ENCODE measurements around the gene PDGFD. TPM values are rescaled to one million over a fixed set of nuclear protein-coding genes. Genes with fewer than 3 reads are reported as not detected.

The PDGFD gene
- total RNA-seq, 4 donors from 2014 or later, result 4.4 to 26.4 (median 13.1) TPM

- peak overlapping the region in 2 of 4 donors; percentile 28 to 40 for H3K27ac ChIP-seq
- H3K4me1 ChIP-seq, result peaks cover 0 to 19% (median 2%) of the 10 kb centered on the region in 3 donors
- no peak overlapping the region for H3K4me3 ChIP-seq
- no peaks in the 10 kb centered on the region for H3K36me3 ChIP-seq
- TF ChIP-seq POLR2A (IDR thresholded peaks at IDR 0.05), result no peak
- TF ChIP-seq POLR2AphosphoS5 (IDR thresholded peaks at IDR 0.05), result no peak
- no peak for TF ChIP-seq EP300 (IDR thresholded peaks at IDR 0.05)
- TF ChIP-seq CTCF (IDR thresholded peaks at IDR 0.05), result no peak
- ATAC-seq, result no peak
- no peaks in the 10 kb centered on the region for H3K27me3 ChIP-seq
- 20 to 81% methylated on average over 4 to 5 of the region's 5 CpGs for WGBS, 2 donors (ENCODE audit: low coverage in 1 of 2)
- no peaks in the 10 kb centered on the region for H3K9me3 ChIP-seq
Measured at GRCh38 chr11:103928802-103929161, 235.2 kb downstream of the PDGFD start.

- H3K9me3 ChIP-seq, result no peaks in the 10 kb centered on the region
- no peak overlapping the region for H3K27ac ChIP-seq
- TF ChIP-seq EP300 (IDR thresholded peaks at IDR 0.05), result no peak
- no peak for TF ChIP-seq CTCF (IDR thresholded peaks at IDR 0.05)
- no peak for TF ChIP-seq POLR2A (IDR thresholded peaks at IDR 0.05)
- TF ChIP-seq POLR2AphosphoS5 (IDR thresholded peaks at IDR 0.05), result no peak
- 58 to 70% methylated on average over 4 of the region's 5 CpGs for WGBS, 2 donors (ENCODE audit: low coverage in 1 of 2)
- H3K36me3 ChIP-seq, result no peaks in the 10 kb centered on the region
- peaks cover 0 to 25% (median 2%) of the 10 kb centered on the region in 3 donors for H3K4me1 ChIP-seq
- ATAC-seq, result no peak
- H3K27me3 ChIP-seq, result no peaks in the 10 kb centered on the region
- H3K4me3 ChIP-seq, result no peak overlapping the region
Measured at GRCh38 chr11:103928040-103928801, 235.7 kb downstream of the PDGFD start.

- Histone ChIP-seq H3K4me1 (peaks cover 0 to 26% (median 2%) of the 10 kb centered on the region in 3 donors), H3K36me3 (no peaks in the 10 kb centered on the region), H3K9me3 (no peaks in the 10 kb centered on the region), H3K27me3 (no peaks in the 10 kb centered on the region), H3K4me3 (no peak overlapping the region), H3K27ac (no peak overlapping the region)
- TF ChIP-seq EP300 (IDR thresholded peaks at IDR 0.05) (no peak), CTCF (IDR thresholded peaks at IDR 0.05) (peak in 3 of 4 experiments; percentile 35 to 50 (median 45))
- ATAC-seq, result no peak
- WGBS, 2 donors (ENCODE audit: low coverage in 1 of 2), result 33 to 52% methylated on average over 2 of the region's 2 CpGs
Measured at GRCh38 chr11:103927535-103927934, 236.4 kb downstream of the PDGFD start.

GRCh38 chr11:103926990-103927389, 237.0 kb downstream of the PDGFD start:
- 93 to 100% methylated on average over 2 to 3 of the region's 5 CpGs for WGBS, 2 donors (ENCODE audit: low coverage in 1 of 2)

More at GRCh38 chr11:103926990-103927389, 237.0 kb downstream of the PDGFD start:
- Histone ChIP-seq H3K27me3 (no peaks in the 10 kb centered on the region), H3K36me3 (no peaks in the 10 kb centered on the region), H3K4me3 (no peak overlapping the region), H3K27ac (no peak overlapping the region), H3K4me1 (peaks cover 0 to 26% (median 2%) of the 10 kb centered on the region in 3 donors), H3K9me3 (no peaks in the 10 kb centered on the region)
- ATAC-seq, result no peak
- TF ChIP-seq POLR2A (IDR thresholded peaks at IDR 0.05) (no peak), EP300 (IDR thresholded peaks at IDR 0.05) (no peak), CTCF (IDR thresholded peaks at IDR 0.05) (no peak), POLR2AphosphoS5 (IDR thresholded peaks at IDR 0.05) (no peak)
